ENCODE results near the gene EPS8L2. TPM values are rescaled to one million over a fixed set of nuclear protein-coding genes. Genes with fewer than 3 reads are reported as not detected.

The EPS8L2 gene
- total RNA-seq, 3 donors from 2014 or later = 176 to 335 (median 253) TPM

- DNase-seq = peak in 2 of 3 donors; percentile 47 to 57
- peak; percentile 10 for ATAC-seq
- peaks cover 9% of the 10 kb centered on the region for H3K4me1 ChIP-seq (ENCODE audit: low read depth)
- TF ChIP-seq, protein P1, sequence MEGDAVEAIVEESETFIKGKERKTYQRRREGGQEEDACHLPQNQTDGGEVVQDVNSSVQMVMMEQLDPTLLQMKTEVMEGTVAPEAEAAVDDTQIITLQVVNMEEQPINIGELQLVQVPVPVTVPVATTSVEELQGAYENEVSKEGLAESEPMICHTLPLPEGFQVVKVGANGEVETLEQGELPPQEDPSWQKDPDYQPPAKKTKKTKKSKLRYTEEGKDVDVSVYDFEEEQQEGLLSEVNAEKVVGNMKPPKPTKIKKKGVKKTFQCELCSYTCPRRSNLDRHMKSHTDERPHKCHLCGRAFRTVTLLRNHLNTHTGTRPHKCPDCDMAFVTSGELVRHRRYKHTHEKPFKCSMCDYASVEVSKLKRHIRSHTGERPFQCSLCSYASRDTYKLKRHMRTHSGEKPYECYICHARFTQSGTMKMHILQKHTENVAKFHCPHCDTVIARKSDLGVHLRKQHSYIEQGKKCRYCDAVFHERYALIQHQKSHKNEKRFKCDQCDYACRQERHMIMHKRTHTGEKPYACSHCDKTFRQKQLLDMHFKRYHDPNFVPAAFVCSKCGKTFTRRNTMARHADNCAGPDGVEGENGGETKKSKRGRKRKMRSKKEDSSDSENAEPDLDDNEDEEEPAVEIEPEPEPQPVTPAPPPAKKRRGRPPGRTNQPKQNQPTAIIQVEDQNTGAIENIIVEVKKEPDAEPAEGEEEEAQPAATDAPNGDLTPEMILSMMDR (IDR thresholded peaks at IDR 0.05) = no peak
- intact Hi-C loops (cut with DNase I, micrococcal nuclease) = no loop called here
- H3K9me3 ChIP-seq = no peaks in the 10 kb centered on the region
- H3K4me3 ChIP-seq = no peak overlapping the region
- H3K36me3 ChIP-seq (ENCODE audit: low read depth) = peaks cover 6% of the 10 kb centered on the region
Measured at GRCh38 chr11:763549-764321, 57.7 kb downstream of the EPS8L2 start.

- H3K36me3 ChIP-seq (ENCODE audit: low read depth) = no peaks in the 10 kb centered on the region
Measured at GRCh38 chr11:764322-765024, 58.4 kb downstream of the EPS8L2 start.

GRCh38 chr11:765025-765801, 59.2 kb downstream of the EPS8L2 start:
- Histone ChIP-seq H3K9me3 (no peaks in the 10 kb centered on the region), H3K4me1 (ENCODE audit: low read depth) (peaks cover 9% of the 10 kb centered on the region), H3K36me3 (ENCODE audit: low read depth) (no peaks in the 10 kb centered on the region), H3K4me3 (no peak overlapping the region)
- TF ChIP-seq, protein P1 (IDR thresholded peaks at IDR 0.05) = peak; percentile 29
- ATAC-seq (peak; percentile 48), DNase-seq (peak; percentile 69 to 73 (median 73))
- intact Hi-C loops (cut with DNase I, micrococcal nuclease) = no loop called here

More at GRCh38 chr11:764322-765024, 58.4 kb downstream of the EPS8L2 start:
- no peak for ATAC-seq
- no peak for DNase-seq
- TF ChIP-seq, protein P1 (IDR thresholded peaks at IDR 0.05) = no peak
- Histone ChIP-seq H3K4me3 (no peak overlapping the region), H3K4me1 (ENCODE audit: low read depth) (peaks cover 9% of the 10 kb centered on the region), H3K9me3 (no peaks in the 10 kb centered on the region)
- intact Hi-C loops (cut with DNase I, micrococcal nuclease) = no loop called here

DNA sequence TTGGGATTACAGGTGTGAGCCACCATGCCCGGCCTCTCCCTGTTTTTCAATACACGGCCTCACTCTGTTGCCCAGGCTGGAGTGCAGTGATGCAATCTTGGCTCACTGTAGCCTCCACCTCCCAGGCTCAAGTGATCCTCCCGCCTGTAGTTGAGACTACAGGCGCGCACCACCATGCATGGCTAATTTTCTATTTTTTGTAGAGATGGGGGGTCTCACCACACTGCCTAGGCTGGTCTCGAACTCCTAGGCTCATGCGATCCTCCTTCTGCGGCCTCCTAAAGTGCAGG, 59.7 kb downstream of the EPS8L2 start:
- Histone ChIP-seq H3K4me3 (no peak overlapping the region), H3K36me3 (ENCODE audit: low read depth) (no peaks in the 10 kb centered on the region), H3K9me3 (no peaks in the 10 kb centered on the region), H3K4me1 (ENCODE audit: low read depth) (peaks cover 9% of the 10 kb centered on the region)
- DNase-seq (no peak), ATAC-seq (no peak)
- TF ChIP-seq, protein P1 (IDR thresholded peaks at IDR 0.05) = no peak
- intact Hi-C loops (cut with DNase I, micrococcal nuclease) = no loop called here

DNA sequence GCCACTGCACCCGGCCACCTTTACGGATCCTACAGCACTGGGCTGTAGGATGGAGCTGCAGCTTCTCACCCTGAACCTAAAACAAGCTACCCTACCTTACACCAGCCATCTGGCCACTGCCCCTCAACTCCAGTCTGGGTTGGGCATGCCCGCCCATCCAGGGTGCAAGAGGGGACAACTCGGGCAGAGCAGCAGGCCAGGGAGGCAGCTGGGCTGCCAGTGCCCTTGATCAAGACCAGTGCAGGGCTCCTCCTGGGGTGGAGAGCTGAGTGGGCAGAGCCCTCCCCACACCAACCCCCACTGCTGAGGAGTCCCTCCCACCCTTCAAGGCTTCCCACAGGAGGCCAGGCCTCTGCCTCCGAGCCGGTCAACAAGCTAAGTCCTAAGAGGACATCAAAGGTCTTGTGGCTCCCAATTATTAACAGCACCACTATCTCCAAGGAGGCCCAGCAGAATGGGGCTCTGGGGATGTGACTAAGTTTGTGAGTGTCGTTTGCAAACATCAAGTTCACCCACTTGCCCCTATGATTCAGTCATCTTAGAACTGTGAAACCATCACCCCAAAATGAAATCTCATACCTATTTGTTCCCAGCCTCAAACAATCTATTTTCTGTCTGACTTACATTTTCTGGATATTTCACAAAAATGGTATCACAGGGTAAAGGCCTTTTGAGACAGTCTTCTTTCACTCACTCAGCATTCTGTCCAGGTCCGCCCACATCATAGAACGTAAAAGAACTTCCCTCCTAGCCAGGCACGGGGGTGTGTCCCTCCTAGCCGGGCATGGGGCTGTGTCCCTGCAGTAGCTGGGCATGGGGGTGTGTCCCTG, 60.3 kb downstream of the EPS8L2 start:
- intact Hi-C loops (cut with DNase I, micrococcal nuclease) = no loop called here
- H3K4me1 ChIP-seq (ENCODE audit: low read depth) = peaks cover 9% of the 10 kb centered on the region
- no peak overlapping the region for H3K4me3 ChIP-seq
- H3K9me3 ChIP-seq = no peaks in the 10 kb centered on the region
- ATAC-seq (no peak), DNase-seq (no peak)
- TF ChIP-seq, protein P1 (IDR thresholded peaks at IDR 0.05) = no peak
- H3K36me3 ChIP-seq (ENCODE audit: low read depth) = no peaks in the 10 kb centered on the region
